Keratinocyte (primary cell): ENCODE results near the gene YIPF1. TPM values are rescaled to one million over a fixed set of nuclear protein-coding genes. Genes with fewer than 3 reads are reported as not detected.
"Not testable (repeated sequence)": the region's sequence is repeated elsewhere in the genome, so short reads cannot be mapped to it uniquely, and the experiment has no call there.

Experiments
- DNase-seq: peaks from one replicate; pipeline ENCODE4 v3.0.0-alpha.2; 2011; ENCODE audit warnings: low read depth, missing footprints, low spot score
- FAIRE-seq: peaks from 2 replicates; lab custom pipeline; 2011; peaks lifted over from hg19 to GRCh38; lab: Jason Lieb, UNC
- H2AFZ ChIP-seq: 2 replicates; pipeline ENCODE4 v1.6.0; 2012; ENCODE audit warnings: low read length, control low read depth, inconsistent platforms; ENCODE audit not compliant: control insufficient read depth
- H3K27ac ChIP-seq: 2 replicates; pipeline ENCODE4 v1.5.1; 2011; ENCODE audit warnings: low read length; ENCODE audit not compliant: control insufficient read depth, insufficient read depth
- H3K27me3 ChIP-seq: 3 replicates; pipeline ENCODE4 v1.6.0; 2011; ENCODE audit warnings: low read length; ENCODE audit not compliant: control insufficient read depth, insufficient read depth; ENCODE audit errors: extremely low read depth
- H3K36me3 ChIP-seq, 2 experiments: 2 replicates in 1 of 2; 3 replicates in 1 of 2; pipeline ENCODE4 v1.5.1; 2011; ENCODE audit warnings: low read length in 2 of 2, mild to moderate bottlenecking in 1 of 2; ENCODE audit not compliant: control insufficient read depth in 2 of 2, insufficient read depth in 2 of 2; ENCODE audit errors: extremely low read depth in 1 of 2
- H3K4me1 ChIP-seq: 3 replicates; pipeline ENCODE4 v1.5.1; 2011; ENCODE audit warnings: low read length; ENCODE audit not compliant: control insufficient read depth, insufficient read depth; ENCODE audit errors: extremely low read depth
- H3K4me2 ChIP-seq: 3 replicates; pipeline ENCODE4 v1.6.0; 2011; ENCODE audit warnings: low read depth, low read length; ENCODE audit not compliant: control insufficient read depth, insufficient read depth; ENCODE audit errors: extremely low read depth
- H3K4me3 ChIP-seq, 3 experiments: fragments of 200-600 bp in 1 of 3; sonication (generic) in 1 of 3; 2 replicates in 2 of 3; 3 replicates in 1 of 3; pipeline ENCODE4 v1.5.1; 2011 to 2016; ENCODE audit warnings: low read length in 3 of 3, mild to moderate bottlenecking in 3 of 3, control low read depth in 2 of 3, inconsistent platforms in 1 of 3, low read depth in 1 of 3, mixed read lengths in 1 of 3, mixed run types in 1 of 3, moderate library complexity in 1 of 3; ENCODE audit not compliant: control insufficient read depth in 2 of 3, insufficient read depth in 2 of 3; ENCODE audit errors: extremely low read depth in 1 of 3
- H3K79me2 ChIP-seq: 2 replicates; pipeline ENCODE4 v1.6.0; 2012; ENCODE audit warnings: low read length; ENCODE audit not compliant: control insufficient read depth, insufficient read depth
- H3K9ac ChIP-seq: 3 replicates; pipeline ENCODE4 v1.6.0; 2011; ENCODE audit warnings: low read length; ENCODE audit not compliant: control insufficient read depth, insufficient read depth; ENCODE audit errors: extremely low read depth
- H3K9me1 ChIP-seq: 3 replicates; pipeline ENCODE4 v1.6.0; 2011; ENCODE audit warnings: low read length; ENCODE audit not compliant: control insufficient read depth, insufficient read depth; ENCODE audit errors: extremely low read depth
- H3K9me3 ChIP-seq: 2 replicates; pipeline ENCODE4 v1.5.1; 2012; ENCODE audit warnings: low read depth, low read length; ENCODE audit not compliant: control insufficient read depth
- H4K20me1 ChIP-seq: 3 replicates; pipeline ENCODE4 v1.6.0; 2011; ENCODE audit warnings: low read length; ENCODE audit not compliant: control insufficient read depth, insufficient read depth; ENCODE audit errors: extremely low read depth
- CTCF ChIP-seq, 3 experiments: IDR thresholded peaks in 1 of 3; conservative IDR thresholded peaks in 1 of 3; optimal IDR thresholded peaks in 1 of 3; 2 replicates in 2 of 3; 3 replicates in 1 of 3; pipeline versions ENCODE3 to v1.5.1; 2011; ENCODE audit warnings: low read length in 3 of 3, mild to moderate bottlenecking in 3 of 3, moderate library complexity in 2 of 3, control low read depth in 1 of 3, inconsistent platforms in 1 of 3; ENCODE audit not compliant: insufficient read depth in 2 of 3; ENCODE audit errors: extremely low read depth in 1 of 3
- EZH2 ChIP-seq: IDR thresholded peaks from one replicate; pipeline ENCODE4 v1.6.1; 2012; ENCODE audit warnings: inconsistent platforms, mild to moderate bottlenecking, low read length, moderate library complexity
- dilution Hi-C: fragments of 300-500 bp; cut with MboI; formaldehyde crosslinking; loops from one replicate; pipeline ENCODE4 v1.7.0; 2020; ENCODE audit warnings: low sequenced_read_pairs; ENCODE audit not compliant: extremely low pct_ligation_motif_present
- polyA plus RNA-seq, 5 experiments: library from polyadenylated mRNA; depleted of rRNA in 3 of 5; stranded (reverse) in 3 of 5; stranded (forward) in 1 of 5; unstranded in 1 of 5; fragments of >200 nt; gene quantifications; 1 replicate in 1 of 5; 2 replicates in 3 of 5; 3 replicates in 1 of 5; pipeline versions ENCODE4 v1.2.1 to v1.2.3, GENCODE V29; 2011 to 2012; ENCODE audit warnings: missing spikeins in 2 of 5, low read depth in 1 of 5, low replicate concordance in 1 of 5

YIPF1 gene
- polyA plus RNA-seq, 1 donor (not counting 4 experiments of a cell fraction or from before 2014, with no cell fraction given) = 43.3 TPM

GRCh38 chr1:53819387-53819786 is 70.2 kb downstream of the YIPF1 start:
- no peaks in the 10 kb centered on the region for H3K9me3 ChIP-seq
- H3K9ac ChIP-seq = no peak overlapping the region
- no peak overlapping the region for H3K27ac ChIP-seq
- FAIRE-seq (no peak), DNase-seq (no peak)
- no peaks in the 10 kb centered on the region for H3K9me1 ChIP-seq
- peaks cover 2% of the 10 kb centered on the region for H3K79me2 ChIP-seq
- TF ChIP-seq EZH2 (no peak), CTCF (optimal IDR thresholded peaks at IDR 0.05 in 1 of 3, IDR thresholded peaks at IDR 0.05 in 1 of 3, conservative IDR thresholded peaks at IDR 0.05 in 1 of 3; ENCODE audit: extremely low read depth in 1 of 3, insufficient read depth in 2 of 3, low read length in 3 of 3) (no peak)
- no peak overlapping the region for H3K4me2 ChIP-seq
- dilution Hi-C loops = no loop called here
- H3K4me3 ChIP-seq = no peak overlapping the region
- H3K4me1 ChIP-seq = no peaks in the 10 kb centered on the region
- H4K20me1 ChIP-seq = no peaks in the 10 kb centered on the region
- peaks cover 0 to 9% of the 10 kb centered on the region in 2 experiments for H3K36me3 ChIP-seq
- no peaks in the 10 kb centered on the region for H3K27me3 ChIP-seq
- H2AFZ ChIP-seq = no peak overlapping the region

GRCh38 chr1:53816584-53816983 is 73.0 kb downstream of the YIPF1 start:
- H3K79me2 ChIP-seq, DNase-seq, H2AFZ ChIP-seq, H3K9me1 ChIP-seq, H3K4me1 ChIP-seq, H4K20me1 ChIP-seq, dilution Hi-C loops, H3K4me2 ChIP-seq, H3K27ac ChIP-seq, H3K4me3 ChIP-seq, H3K9me3 ChIP-seq, H3K27me3 ChIP-seq, H3K9ac ChIP-seq, H3K36me3 ChIP-seq, FAIRE-seq: not testable (repeated sequence)

- H3K9me1 ChIP-seq, H4K20me1 ChIP-seq, H3K27ac ChIP-seq, dilution Hi-C loops, H3K4me3 ChIP-seq, H3K9ac ChIP-seq, FAIRE-seq, H3K4me1 ChIP-seq, H3K36me3 ChIP-seq, H3K79me2 ChIP-seq, H3K9me3 ChIP-seq, DNase-seq, H2AFZ ChIP-seq, H3K27me3 ChIP-seq, H3K4me2 ChIP-seq: not testable (repeated sequence)
Observed at GRCh38 chr1:53815484-53815883, 74.1 kb downstream of the YIPF1 start.
